ENCODE data around the gene RAD23B.

Gene RAD23B

DNA sequence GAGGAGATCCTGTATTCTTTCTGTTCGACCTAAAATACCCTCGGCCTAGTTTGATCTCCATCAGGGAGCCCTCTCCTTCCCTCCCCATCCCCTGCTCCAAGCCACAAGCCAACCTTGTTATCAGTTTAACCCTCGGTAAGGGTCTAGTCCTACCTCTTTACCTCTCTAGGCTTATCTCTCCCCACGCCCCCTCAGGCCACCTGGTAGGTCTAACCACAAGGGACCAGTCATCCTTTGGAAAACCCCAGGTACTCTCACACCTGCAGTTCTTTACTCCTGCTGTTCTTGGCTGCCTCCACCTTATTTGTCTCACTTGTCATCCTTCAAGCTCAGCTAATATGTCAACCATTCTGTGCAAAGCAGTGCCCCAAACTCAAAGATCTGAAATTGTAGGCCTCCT, 78.7 kb downstream of the RAD23B start:
- no peak for DNase-seq (ENCODE audit: extremely low read depth, low read depth)
- TF ChIP-seq, protein P1, sequence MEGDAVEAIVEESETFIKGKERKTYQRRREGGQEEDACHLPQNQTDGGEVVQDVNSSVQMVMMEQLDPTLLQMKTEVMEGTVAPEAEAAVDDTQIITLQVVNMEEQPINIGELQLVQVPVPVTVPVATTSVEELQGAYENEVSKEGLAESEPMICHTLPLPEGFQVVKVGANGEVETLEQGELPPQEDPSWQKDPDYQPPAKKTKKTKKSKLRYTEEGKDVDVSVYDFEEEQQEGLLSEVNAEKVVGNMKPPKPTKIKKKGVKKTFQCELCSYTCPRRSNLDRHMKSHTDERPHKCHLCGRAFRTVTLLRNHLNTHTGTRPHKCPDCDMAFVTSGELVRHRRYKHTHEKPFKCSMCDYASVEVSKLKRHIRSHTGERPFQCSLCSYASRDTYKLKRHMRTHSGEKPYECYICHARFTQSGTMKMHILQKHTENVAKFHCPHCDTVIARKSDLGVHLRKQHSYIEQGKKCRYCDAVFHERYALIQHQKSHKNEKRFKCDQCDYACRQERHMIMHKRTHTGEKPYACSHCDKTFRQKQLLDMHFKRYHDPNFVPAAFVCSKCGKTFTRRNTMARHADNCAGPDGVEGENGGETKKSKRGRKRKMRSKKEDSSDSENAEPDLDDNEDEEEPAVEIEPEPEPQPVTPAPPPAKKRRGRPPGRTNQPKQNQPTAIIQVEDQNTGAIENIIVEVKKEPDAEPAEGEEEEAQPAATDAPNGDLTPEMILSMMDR (IDR thresholded peaks at IDR 0.05; ENCODE audit: low read depth, low read length) = no peak

DNA sequence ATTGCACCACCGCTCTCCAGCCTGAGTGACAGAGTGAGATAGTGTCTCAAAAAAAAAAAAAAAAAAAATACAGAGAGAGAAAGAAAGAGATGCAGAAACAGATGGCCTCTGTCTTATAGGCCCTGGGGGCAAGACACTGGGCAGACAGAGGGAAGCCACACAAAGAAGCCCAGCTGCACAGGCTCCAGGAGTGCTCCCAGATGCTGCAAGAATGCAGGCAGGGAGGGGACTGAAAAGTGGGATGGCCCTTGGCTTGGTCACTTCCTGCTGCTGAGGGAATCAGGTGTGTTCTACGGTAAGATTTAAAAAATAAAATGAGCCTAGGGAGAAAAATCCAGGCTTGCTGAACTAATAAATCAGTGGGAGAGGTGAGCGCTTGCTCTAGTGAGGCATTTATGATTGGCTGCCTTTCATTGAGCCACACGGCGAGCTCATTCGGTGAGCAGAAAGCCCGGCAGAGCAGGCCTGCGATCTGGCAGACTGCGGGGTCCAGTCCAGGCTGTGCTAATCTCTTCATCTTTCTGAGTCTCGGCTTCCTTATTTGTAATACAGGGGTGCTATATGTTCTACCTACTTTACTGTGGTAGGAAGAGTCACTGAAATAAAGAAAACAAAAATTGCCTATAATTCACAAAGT, 80.6 kb downstream of the RAD23B start:
- TF ChIP-seq, protein P1 (IDR thresholded peaks at IDR 0.05; ENCODE audit: low read depth, low read length) = no peak
- DNase-seq (ENCODE audit: extremely low read depth, low read depth) = no peak

DNA sequence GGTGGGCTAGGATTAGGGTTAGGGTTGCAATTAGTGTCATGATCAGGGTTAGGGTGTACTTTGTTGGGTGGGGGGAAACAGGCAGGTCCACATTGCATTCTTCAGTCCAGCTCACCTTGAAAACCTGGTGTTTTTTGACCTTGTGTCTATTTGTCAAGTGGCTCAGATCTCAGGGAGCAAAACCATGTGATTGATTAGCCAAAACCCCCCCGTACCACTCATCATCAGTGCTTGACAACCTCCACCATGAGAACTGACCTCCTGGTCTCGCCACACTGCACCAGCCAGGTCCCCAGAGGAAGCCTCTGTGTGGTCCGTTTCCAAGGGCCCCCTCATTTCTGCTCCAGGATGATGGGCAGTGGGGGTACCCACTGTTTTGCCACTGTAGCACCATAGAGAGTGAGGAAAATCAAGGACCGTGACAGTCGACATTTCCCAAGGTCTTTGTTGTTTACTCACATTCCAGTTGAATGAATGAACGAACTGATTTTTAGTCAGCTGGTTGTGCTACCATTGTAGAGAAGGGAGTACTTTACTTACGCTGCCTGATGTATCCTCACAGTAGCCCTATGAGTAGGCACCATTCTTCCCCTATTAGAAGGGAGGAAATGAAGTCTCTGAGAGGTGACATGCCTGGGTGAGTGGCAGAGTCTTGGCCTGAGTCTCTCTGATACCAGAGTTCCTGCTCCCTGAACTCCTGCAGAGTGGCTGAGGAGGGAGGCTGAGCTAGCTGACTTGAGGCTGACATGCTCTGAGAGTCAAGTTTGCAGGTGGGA, 84.8 kb downstream of the RAD23B start:
- DNase-seq (ENCODE audit: extremely low read depth, low read depth) = no peak
- TF ChIP-seq, protein P1 (IDR thresholded peaks at IDR 0.05; ENCODE audit: low read depth, low read length) = no peak

DNA sequence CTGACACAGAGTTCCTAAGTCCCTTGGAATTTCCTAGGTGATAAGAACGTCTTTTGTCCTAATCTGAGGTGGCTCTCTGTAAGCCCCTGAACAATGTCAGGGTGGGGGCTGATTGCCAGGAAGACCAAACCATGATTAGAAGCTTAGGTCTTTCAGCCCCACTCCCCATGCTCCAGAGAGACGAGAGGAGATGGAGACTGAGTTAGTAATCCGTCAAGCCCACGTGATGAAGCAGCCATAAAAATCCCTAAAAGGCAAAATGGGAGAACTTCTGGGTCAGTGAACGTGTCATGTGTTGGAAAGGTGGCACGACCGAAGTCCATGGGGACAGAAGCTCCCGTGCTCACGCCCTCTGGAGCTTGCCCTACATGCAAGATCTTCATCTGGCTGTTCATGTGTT, 85.6 kb downstream of the RAD23B start:
- DNase-seq (ENCODE audit: extremely low read depth, low read depth) = no peak
- TF ChIP-seq, protein P1 (IDR thresholded peaks at IDR 0.05; ENCODE audit: low read depth, low read length) = no peak

DNA sequence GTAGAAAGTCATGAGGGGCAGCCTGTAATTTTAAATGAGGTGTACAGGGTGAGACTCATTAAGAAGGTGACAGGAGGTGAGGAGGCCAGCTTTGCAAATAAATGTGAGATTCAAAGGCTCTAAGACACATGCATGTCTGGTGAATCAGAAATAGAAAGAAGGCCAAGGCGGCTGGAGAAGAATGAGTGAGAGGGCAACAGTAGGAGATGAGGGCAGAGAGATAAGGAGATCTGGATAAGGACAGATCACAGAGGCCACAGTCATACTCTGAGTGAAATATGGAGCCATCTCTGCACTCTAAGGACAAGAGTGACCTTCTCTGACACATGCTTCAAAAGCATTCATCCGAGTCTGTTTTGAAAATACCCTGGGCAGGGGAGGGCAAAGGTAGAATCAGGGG, 90.7 kb downstream of the RAD23B start:
- TF ChIP-seq, protein P1 (IDR thresholded peaks at IDR 0.05; ENCODE audit: low read depth, low read length) = no peak
- no peak for DNase-seq (ENCODE audit: extremely low read depth, low read depth)

DNA sequence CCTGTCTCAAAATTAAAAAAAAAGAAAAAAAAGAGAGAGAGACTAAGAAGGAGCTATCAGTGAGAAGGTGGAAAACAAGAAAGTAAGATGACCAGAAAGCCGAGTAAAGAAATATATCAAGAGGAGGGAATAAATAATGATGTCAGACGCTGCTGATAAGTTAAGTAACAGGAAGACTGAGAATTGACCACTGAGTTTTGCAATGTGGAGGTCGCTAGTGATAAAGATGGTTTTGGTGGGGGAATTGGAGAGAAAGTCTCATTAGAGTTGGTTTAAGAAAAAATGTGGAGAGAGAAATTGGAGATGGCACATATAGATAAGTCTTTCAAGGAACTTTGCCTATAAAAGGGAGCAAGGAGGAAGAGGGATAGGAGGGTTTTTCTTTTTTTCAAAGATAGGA, 91.9 kb downstream of the RAD23B start:
- no peak for DNase-seq (ENCODE audit: extremely low read depth, low read depth)
- TF ChIP-seq, protein P1 (IDR thresholded peaks at IDR 0.05; ENCODE audit: low read depth, low read length) = no peak

DNA sequence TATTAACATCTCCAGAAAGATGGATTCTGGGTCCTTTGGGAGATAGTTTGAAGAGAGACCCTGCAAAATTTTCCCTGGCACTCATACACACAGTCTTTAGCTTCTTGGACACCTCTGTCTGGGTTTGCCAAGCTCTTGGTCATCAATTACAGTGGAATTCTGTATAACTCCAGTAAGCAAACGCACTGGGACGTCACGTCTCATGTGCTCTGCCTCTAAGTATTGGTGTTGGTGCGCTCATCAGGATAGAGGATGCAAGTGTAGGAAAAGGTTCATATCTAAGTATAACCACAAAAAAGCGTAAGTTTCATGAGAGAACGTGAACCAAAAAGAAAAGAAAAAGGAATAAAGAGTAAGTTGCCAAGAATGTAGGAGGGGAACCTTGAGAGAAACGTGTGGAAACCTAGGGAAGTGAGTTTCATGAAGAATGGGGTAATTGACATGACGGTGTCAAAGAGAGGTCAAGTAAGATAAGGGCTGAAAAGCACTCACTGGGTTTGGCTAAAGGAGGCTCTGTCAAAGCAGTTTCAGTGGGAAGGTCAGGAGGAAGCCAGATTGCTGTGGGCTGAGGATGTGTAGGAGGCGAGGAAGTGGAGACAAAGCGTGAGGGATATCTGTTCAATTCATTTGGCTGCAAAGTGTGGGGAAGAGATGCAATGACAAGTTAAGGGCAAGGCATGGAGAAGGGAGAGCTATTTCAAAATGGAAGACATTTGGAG, 92.7 kb downstream of the RAD23B start:
- TF ChIP-seq, protein P1 (IDR thresholded peaks at IDR 0.05; ENCODE audit: low read depth, low read length) = no peak
- no peak for DNase-seq (ENCODE audit: extremely low read depth, low read depth)

Data from AG09319 (cell line).